Measurements from ENCODE around the gene C1QTNF6. TPM values are rescaled to one million over a fixed set of nuclear protein-coding genes. Genes with fewer than 3 reads are reported as not detected.

The C1QTNF6 gene
- total RNA-seq, 1 experiment from 2014 or later: 15.2 TPM

- Histone ChIP-seq H3K9me3 (ENCODE audit: control insufficient read depth in 1 of 2, insufficient read depth in 1 of 2, low read depth in 1 of 2, low read length in 2 of 2) (no peaks in the 10 kb centered on the region), H3K4me1 (ENCODE audit: control insufficient read depth in 1 of 2, insufficient read depth in 2 of 2, low read length in 2 of 2) (peaks cover 24 to 41% of the 10 kb centered on the region in 2 experiments), H3K36me3 (ENCODE audit: control insufficient read depth in 1 of 2, insufficient read depth in 2 of 2, low read length in 2 of 2) (no peaks in the 10 kb centered on the region), H3K27me3 (ENCODE audit: insufficient read depth, low read length) (no peaks in the 10 kb centered on the region), H3K4me3 (replicated peaks in 1 of 2; ENCODE audit: low read depth in 1 of 2, low read length in 2 of 2) (no peak overlapping the region), H3K4me2 (ENCODE audit: low read length) (no peak overlapping the region), H3K79me2 (ENCODE audit: insufficient read depth, low read length) (no peaks in the 10 kb centered on the region), H3K9ac (ENCODE audit: low read length) (no peak overlapping the region), H3K9me2 (ENCODE audit: insufficient read depth) (no peaks in the 10 kb centered on the region), H2AFZ (ENCODE audit: low read depth, low read length, poor library complexity, severe bottlenecking) (no peak overlapping the region), H4K20me1 (ENCODE audit: insufficient read depth) (no peaks in the 10 kb centered on the region), H3K27ac (ENCODE audit: low read depth, low read length) (no peak overlapping the region; the same call in 1 of the 2 replicates)
- RAD21 ChIA-PET (ENCODE audit: low non-redundant PET in 1 of 2, low total read pairs in 2 of 2, uncharacterized antibody in 2 of 2, unreplicated experiment in 2 of 2): no interaction called here
- TF ChIP-seq CTCF (IDR thresholded peaks at IDR 0.05 in 2 of 3, conservative IDR thresholded peaks at IDR 0.05 in 1 of 3; ENCODE audit: borderline replicate concordance in 1 of 3, insufficient read depth in 1 of 3, low read depth in 2 of 3, low read length in 2 of 3) (no peak), MAX (IDR thresholded peaks at IDR 0.05) (no peak), EGR1 (IDR thresholded peaks at IDR 0.05; ENCODE audit: low read depth) (no peak), SRF (IDR thresholded peaks at IDR 0.05; ENCODE audit: low read depth) (no peak), RAD21 (IDR thresholded peaks at IDR 0.05; ENCODE audit: low read depth) (no peak), REST (IDR thresholded peaks at IDR 0.05; ENCODE audit: low read depth) (no peak), EZH2phosphoT487 (IDR thresholded peaks at IDR 0.05; ENCODE audit: borderline replicate concordance) (no peak), ZNF274 (IDR thresholded peaks at IDR 0.05; ENCODE audit: low read depth, low read length) (no peak), YY1 (IDR thresholded peaks at IDR 0.05; ENCODE audit: extremely low read depth, insufficient replicate concordance, low read depth, low read length) (no peak), TCF7L2 (IDR thresholded peaks at IDR 0.05; ENCODE audit: borderline replicate concordance, extremely low read depth, insufficient read depth, insufficient read length) (no peak), ATF3 (IDR thresholded peaks at IDR 0.05) (no peak), SIN3A (IDR thresholded peaks at IDR 0.05; ENCODE audit: low read depth) (no peak), ZFX (IDR thresholded peaks at IDR 0.05) (no peak)
- CTCF ChIA-PET: no interaction called here
- no peak for DNase-seq (ENCODE audit: low read depth, low spot score)
- no peak for ATAC-seq
- intact Hi-C loops (cut with micrococcal nuclease): no loop called here
- no TSS peak for BruUV-seq (replicated peaks)
- POLR2A ChIA-PET: no interaction called here
These were observed 44.3 kb upstream of the C1QTNF6 start for GRCh38 chr22:37232140-37232998.

Measured in HCT116 (cell line).